DND-41 (cell line): ENCODE results near the gene MB21D2.

Experiments used
- EZH2 ChIP-seq: IDR thresholded peaks from 3 replicates; pipeline ENCODE4 v1.6.1; 2012; ENCODE audit warnings: borderline replicate concordance, low read depth, mild to moderate bottlenecking, moderate library complexity, low read length, inconsistent platforms; ENCODE audit not compliant: severe bottlenecking
- TF ChIP-seq, protein P1 (sequence below): IDR thresholded peaks from 2 replicates; pipeline ENCODE4 v1.5.1; 2012; ENCODE audit warnings: borderline replicate concordance, low read length, moderate library complexity, mild to moderate bottlenecking; ENCODE audit not compliant: poor library complexity, severe bottlenecking; ENCODE audit errors: extremely low read depth

DNA sequence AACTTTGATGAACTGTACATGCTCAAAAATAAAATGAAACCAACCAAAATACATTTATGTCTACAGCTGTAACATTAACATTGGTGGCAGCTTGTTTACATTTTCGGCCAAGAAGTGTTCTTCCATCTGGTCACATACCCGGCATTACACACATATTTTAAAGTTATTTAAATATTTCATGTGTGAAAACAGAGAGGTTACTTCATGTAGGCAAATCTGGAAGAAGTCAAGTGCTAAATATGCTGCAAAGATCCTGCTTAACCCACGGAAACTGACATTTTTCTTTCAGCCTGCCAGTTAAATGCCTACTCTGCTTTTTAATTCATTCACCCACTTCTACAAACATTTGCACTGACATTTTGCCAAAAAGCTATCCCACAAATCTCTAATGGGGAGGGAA is 69.7 kb downstream of the MB21D2 start:
- TF ChIP-seq, protein P1, sequence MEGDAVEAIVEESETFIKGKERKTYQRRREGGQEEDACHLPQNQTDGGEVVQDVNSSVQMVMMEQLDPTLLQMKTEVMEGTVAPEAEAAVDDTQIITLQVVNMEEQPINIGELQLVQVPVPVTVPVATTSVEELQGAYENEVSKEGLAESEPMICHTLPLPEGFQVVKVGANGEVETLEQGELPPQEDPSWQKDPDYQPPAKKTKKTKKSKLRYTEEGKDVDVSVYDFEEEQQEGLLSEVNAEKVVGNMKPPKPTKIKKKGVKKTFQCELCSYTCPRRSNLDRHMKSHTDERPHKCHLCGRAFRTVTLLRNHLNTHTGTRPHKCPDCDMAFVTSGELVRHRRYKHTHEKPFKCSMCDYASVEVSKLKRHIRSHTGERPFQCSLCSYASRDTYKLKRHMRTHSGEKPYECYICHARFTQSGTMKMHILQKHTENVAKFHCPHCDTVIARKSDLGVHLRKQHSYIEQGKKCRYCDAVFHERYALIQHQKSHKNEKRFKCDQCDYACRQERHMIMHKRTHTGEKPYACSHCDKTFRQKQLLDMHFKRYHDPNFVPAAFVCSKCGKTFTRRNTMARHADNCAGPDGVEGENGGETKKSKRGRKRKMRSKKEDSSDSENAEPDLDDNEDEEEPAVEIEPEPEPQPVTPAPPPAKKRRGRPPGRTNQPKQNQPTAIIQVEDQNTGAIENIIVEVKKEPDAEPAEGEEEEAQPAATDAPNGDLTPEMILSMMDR: no peak
- no peak for TF ChIP-seq EZH2
